AG09319 (cell line): ENCODE measurements around the gene NSUN2.

Experiments
- DNase-seq: peaks from one replicate; pipeline ENCODE4 v3.0.0-alpha.2; 2010; ENCODE audit warnings: low read depth; ENCODE audit errors: extremely low read depth
- CTCF ChIP-seq: IDR thresholded peaks from 2 replicates; pipeline ENCODE4 v1.5.1; 2011; ENCODE audit warnings: low read depth, mild to moderate bottlenecking, inconsistent platforms, low read length, moderate library complexity

The NSUN2 gene

GRCh38 chr5:6632888-6633468 is at the start of gene NSUN2, which contains the start of gene SRD5A1:
Gene NSUN2, minus strand, starts transcription at chr5:6633044. Its CDS starts 65 bp downstream, at chr5:6632979.
Gene SRD5A1, plus strand, starts transcription at chr5:6633440. Its CDS starts 137 bp downstream, at chr5:6633577.
- no peak for TF ChIP-seq CTCF
- peak; percentile 83 for DNase-seq

DNA sequence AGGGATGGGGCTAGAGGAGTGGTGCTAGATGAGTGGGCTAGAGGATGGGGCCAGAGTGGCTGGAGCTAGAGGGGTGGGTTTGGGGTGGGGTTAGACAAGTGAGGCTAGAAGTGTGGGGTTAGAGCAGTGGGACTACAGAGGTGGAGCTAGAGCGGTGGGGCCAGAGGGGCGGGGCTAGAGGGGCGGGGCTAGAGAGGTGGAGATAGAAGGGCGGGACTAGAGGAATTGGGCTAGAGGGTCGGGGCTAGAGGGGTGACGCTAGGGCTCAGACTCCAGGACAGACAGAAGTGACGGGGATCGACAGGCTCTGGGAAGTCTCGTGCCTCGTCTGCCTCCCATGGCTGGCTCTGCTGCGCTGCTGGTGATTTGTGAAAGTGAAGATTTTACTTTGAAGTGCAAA is 49.4 kb upstream of the NSUN2 start:
- no peak for TF ChIP-seq CTCF
- no peak for DNase-seq

DNA sequence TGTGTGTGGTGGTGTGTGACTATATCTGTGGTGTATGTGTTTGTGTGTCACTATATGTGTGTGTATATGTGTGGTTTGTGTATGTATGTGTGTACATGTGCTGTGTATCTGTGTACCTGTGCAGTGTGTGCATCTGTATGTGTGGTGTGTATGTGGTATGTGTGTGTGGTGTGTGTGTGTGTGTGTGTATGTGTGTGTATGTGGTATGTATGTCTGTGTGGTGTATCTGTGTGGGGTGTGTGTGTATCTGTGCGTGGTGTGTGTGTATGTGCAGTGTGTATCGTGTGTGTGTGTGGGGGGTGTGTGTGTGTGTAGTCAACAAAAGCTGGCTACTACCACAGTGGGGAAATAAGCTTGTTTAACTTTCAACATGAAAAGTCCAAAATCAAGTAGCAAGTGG is 48.8 kb upstream of the NSUN2 start:
- no peak for TF ChIP-seq CTCF
- no peak for DNase-seq

GRCh38 chr5:6680922-6681321 is 48.1 kb upstream of the NSUN2 start:
- DNase-seq, result no peak
- TF ChIP-seq CTCF, result no peak

DNA sequence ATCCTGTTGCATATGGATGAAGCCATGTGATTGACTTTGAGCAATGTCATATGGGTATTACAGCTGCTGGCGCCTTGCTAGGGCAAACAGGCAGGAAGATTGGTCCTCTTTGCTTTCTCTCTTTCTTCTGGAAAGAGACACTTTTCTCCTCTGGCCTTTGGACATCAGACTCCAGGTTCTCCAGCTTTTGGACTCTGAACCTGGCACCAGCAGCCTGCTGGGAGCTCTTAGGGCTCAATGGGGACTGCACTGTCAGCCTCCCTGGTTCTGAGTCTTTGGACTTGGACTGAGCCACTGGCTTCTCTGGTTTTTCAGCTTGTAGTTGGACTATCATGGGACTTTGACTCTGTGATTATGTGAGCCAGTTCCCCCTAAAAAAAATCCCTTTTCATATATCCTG is 45.5 kb upstream of the NSUN2 start:
- TF ChIP-seq CTCF, result no peak
- no peak for DNase-seq

- DNase-seq, result no peak
- no peak for TF ChIP-seq CTCF
These were observed 43.9 kb upstream of the NSUN2 start for GRCh38 chr5:6676702-6677101.

DNA sequence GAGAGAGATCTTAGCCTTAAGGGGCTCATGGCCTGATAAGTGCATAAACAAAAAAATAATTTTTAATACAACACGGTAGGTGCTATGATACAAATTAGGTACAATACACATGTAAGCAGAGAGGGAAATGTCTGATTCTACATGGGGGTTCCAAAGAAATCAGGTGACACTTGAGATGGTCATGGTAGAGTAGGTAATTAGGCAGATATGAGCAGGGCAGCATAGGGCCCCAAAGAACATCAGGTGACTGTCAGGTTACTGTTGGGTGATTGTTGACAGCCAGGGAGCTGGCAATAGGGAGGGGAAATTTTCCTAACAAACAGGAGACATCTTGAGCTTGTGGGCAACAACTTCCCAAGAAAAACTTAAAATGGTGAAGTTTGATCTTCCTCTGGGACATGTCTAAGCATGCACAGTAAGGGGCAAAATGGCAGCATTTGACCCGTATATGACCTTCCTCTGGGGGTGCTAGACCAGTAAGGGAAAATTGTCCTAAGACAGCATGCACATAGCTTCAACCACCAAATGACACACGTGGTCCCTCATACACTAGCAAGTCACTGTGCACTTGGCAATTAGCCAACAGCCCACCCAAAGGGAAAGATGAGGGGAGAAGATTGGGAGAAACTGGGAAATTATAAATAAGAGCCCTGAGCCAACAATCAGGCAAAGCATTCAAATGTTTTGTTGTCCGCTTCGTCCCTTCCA is 43.1 kb upstream of the NSUN2 start:
- no peak for DNase-seq
- TF ChIP-seq CTCF, result no peak
